A549 (cell line): ENCODE data around the gene MPRIP. TPM values are rescaled to one million over a fixed set of nuclear protein-coding genes. Genes with fewer than 3 reads are reported as not detected.

Experiments used
- ATAC-seq, 2 experiments: fragments of 200-7000 bp in 1 of 2; fragments of >200 bp in 1 of 2; cut with Nextera tagmentation in 1 of 2; cut with Tn5 transposase in 1 of 2; 3 replicates each; pipeline versions ENCODE4 v1.8.0 to v1.9.1; 2018 to 2020; ENCODE audit warnings: mild to moderate bottlenecking in 1 of 2, moderate library complexity in 1 of 2
- CTCF ChIA-PET: fragments of 300-600 bp; sonication (Branson Sonifier 250); formaldehyde crosslinking; extraction: SDS; loops from one replicate; lab custom pipeline; 2021; ENCODE audit warnings: antibody characterized with exemption, inconsistent platforms; lab: Yijun Ruan, JAX
- POLR2A ChIA-PET: fragments of 350-600 bp; formaldehyde crosslinking; extraction: SDS; loops from one replicate; lab custom pipeline; 2021; ENCODE audit warnings: antibody characterized with exemption, inconsistent platforms; lab: Yijun Ruan, JAX
- DNase-seq, 2 experiments: peaks; one replicate each; pipeline versions ENCODE4 v3.0.0 to v3.0.0-alpha.2; 2011 to 2016; ENCODE audit warnings: low read depth in 1 of 2, low spot score in 1 of 2
- FAIRE-seq: peaks from 2 replicates; lab custom pipeline; 2011; peaks lifted over from hg19 to GRCh38; lab: Jason Lieb, UNC
- H3K27ac ChIP-seq, 2 experiments: fragments of >200 bp; sonication (Bioruptor Twin); formaldehyde crosslinking; 3 replicates each; pipeline ENCODE4 v1.5.1; 2016 to 2017
- H3K4me1 ChIP-seq: fragments of >200 bp; sonication (Bioruptor Twin); formaldehyde crosslinking; 3 replicates; pipeline ENCODE4 v1.6.1; 2016
- H3K4me2 ChIP-seq: fragments of >200 bp; sonication (Bioruptor Twin); formaldehyde crosslinking; 3 replicates; pipeline ENCODE4 v1.6.1; 2016
- H3K4me3 ChIP-seq: fragments of >200 bp; sonication (Bioruptor Twin); formaldehyde crosslinking; 3 replicates; pipeline ENCODE4 v1.5.1; 2016
- H3K9me3 ChIP-seq: fragments of >200 bp; sonication (Bioruptor Twin); formaldehyde crosslinking; 3 replicates; pipeline ENCODE4 v1.6.1; 2016
- ATOH8 ChIP-seq: fragments of 250-450 bp; sonication (Bioruptor Pico); IDR thresholded peaks from 2 replicates; pipeline ENCODE4 v1.5.0; 2020; ENCODE audit warnings: low read depth, mild to moderate bottlenecking, moderate library complexity
- BCL3 ChIP-seq: fragments of >200 bp; sonication (Bioruptor Twin); formaldehyde crosslinking; IDR thresholded peaks from 3 replicates; pipeline ENCODE4 v1.6.1; 2016
- BHLHE40 ChIP-seq: IDR thresholded peaks from 2 replicates; pipeline ENCODE4 v1.6.1; 2012; ENCODE audit warnings: low read depth, low read length, inconsistent platforms
- CBX2 ChIP-seq: fragments of 200-600 bp; sonication (generic); IDR thresholded peaks from 2 replicates; pipeline ENCODE4 v1.6.1; 2016; ENCODE audit warnings: low read depth, mild to moderate bottlenecking, borderline replicate concordance
- CEBPB ChIP-seq, 2 experiments: fragments of >200 bp in 1 of 2; sonication (Bioruptor Twin) in 1 of 2; formaldehyde crosslinking in 1 of 2; IDR thresholded peaks; 2 replicates each; pipeline ENCODE4 v1.6.1; 2012 to 2016
- CHD4 ChIP-seq: fragments of 200-600 bp; sonication (generic); IDR thresholded peaks from 2 replicates; pipeline ENCODE4 v1.6.1; 2016; ENCODE audit warnings: antibody characterized with exemption, mild to moderate bottlenecking, borderline replicate concordance
- EHMT2 ChIP-seq: fragments of 200-600 bp; sonication (generic); IDR thresholded peaks from 2 replicates; pipeline ENCODE4 v1.6.1; 2016; ENCODE audit warnings: antibody characterized with exemption, low read depth, mild to moderate bottlenecking, moderate library complexity
- FOSL2 ChIP-seq, 2 experiments: fragments of 450-650 bp in 1 of 2; fragments of >200 bp in 1 of 2; sonication (Bioruptor Twin) in 1 of 2; formaldehyde crosslinking; IDR thresholded peaks; 2 replicates each; pipeline versions ENCODE4 v1.5.0 to v1.6.1; 2016 to 2020; ENCODE audit warnings: mild to moderate bottlenecking in 1 of 2, moderate library complexity in 1 of 2
- HDAC2 ChIP-seq: fragments of 200-600 bp; sonication (generic); IDR thresholded peaks from 2 replicates; pipeline ENCODE4 v1.6.1; 2016
- HOXA7 ChIP-seq: fragments of 250-450 bp; sonication (Bioruptor Pico); IDR thresholded peaks from 2 replicates; pipeline ENCODE4 v1.5.0; 2020; ENCODE audit warnings: mild to moderate bottlenecking, moderate library complexity
- JUNB ChIP-seq: fragments of >200 bp; sonication (Bioruptor Twin); formaldehyde crosslinking; IDR thresholded peaks from 2 replicates; pipeline ENCODE4 v1.6.1; 2016
- KDM5A ChIP-seq: fragments of 200-600 bp; sonication (generic); IDR thresholded peaks from 2 replicates; pipeline ENCODE4 v1.6.1; 2016; ENCODE audit warnings: antibody characterized with exemption, mild to moderate bottlenecking
- MYC ChIP-seq: IDR thresholded peaks from 2 replicates; pipeline ENCODE4 v1.6.1; 2012; ENCODE audit warnings: mild to moderate bottlenecking, inconsistent platforms, low read length, improper control_type of control experiment, borderline replicate concordance
- NR3C1 ChIP-seq: fragments of >200 bp; sonication (Bioruptor Twin); formaldehyde crosslinking; IDR thresholded peaks from 3 replicates; pipeline ENCODE4 v1.6.1; 2017
- PHF8 ChIP-seq: fragments of 200-600 bp; sonication (generic); IDR thresholded peaks from 2 replicates; pipeline ENCODE4 v1.6.1; 2016; ENCODE audit warnings: low read depth, mild to moderate bottlenecking, antibody characterized with exemption, moderate library complexity, borderline replicate concordance
- POLR2A ChIP-seq: IDR thresholded peaks from 2 replicates; pipeline ENCODE4 v1.6.1; 2012; ENCODE audit warnings: mild to moderate bottlenecking, low read length
- SREBF2 ChIP-seq: fragments of 450-650 bp; IDR thresholded peaks from 2 replicates; pipeline ENCODE4 v1.6.1; 2014; ENCODE audit warnings: mild to moderate bottlenecking, moderate library complexity
- USF2 ChIP-seq: fragments of 450-650 bp; IDR thresholded peaks from 2 replicates; pipeline ENCODE4 v1.6.1; 2014; ENCODE audit warnings: antibody characterized with exemption
- ZNF302 ChIP-seq: fragments of 250-450 bp; sonication (Bioruptor Pico); IDR thresholded peaks from 2 replicates; pipeline ENCODE4 v1.9.0; 2021; ENCODE audit warnings: inconsistent platforms, mild to moderate bottlenecking, moderate library complexity
- WGBS: methylation state at CpG from one replicate; pipeline ENCODE4 v1.1.6; 2017; ENCODE audit errors: missing lambda C conversion rate; 5-methylcytosine and 5-hydroxymethylcytosine counted together
- polyA plus RNA-seq, 4 experiments: library from polyadenylated mRNA; depleted of rRNA in 3 of 4; stranded (reverse); fragments of >200 nt; fragmentation: RNase III in 1 of 4; extraction: RNeasy Plus Mini Kit Qiagen cat#74134 plus additional on column Dnase treatment in 1 of 4; gene quantifications; 2 replicates in 3 of 4; 3 replicates in 1 of 4; pipeline ENCODE4 v1.2.3, GENCODE V29; 2011 to 2017

The MPRIP gene
- polyA plus RNA-seq, 2 of the 4 experiments (the other 2 are of a cell fraction), result 147 to 228 TPM

GRCh38 chr17:17214646-17215436 lies 172.6 kb downstream of the MPRIP start:
- ATAC-seq (no peak), DNase-seq (no peak), FAIRE-seq (no peak)
- Histone ChIP-seq H3K4me3 (no peak overlapping the region), H3K4me2 (no peak overlapping the region), H3K27ac (no peak overlapping the region), H3K4me1 (no peaks in the 10 kb centered on the region), H3K9me3 (no peaks in the 10 kb centered on the region)
- 89% methylated on average over 27 of the region's 27 CpGs for WGBS
- CTCF ChIA-PET, result interaction anchor here (1.0 to 2.5 kb wide), 5 partner anchors 8 to 213 kb away, joined by 3 to 10 read pairs (median 3); no protein-coding TSS in a partner anchor
- POLR2A ChIA-PET, result no interaction called here
- no peak for TF ChIP-seq HOXA7 (CRISPR knock-in tag)

GRCh38 chr17:17215575-17215974 lies 173.3 kb downstream of the MPRIP start:
- POLR2A ChIA-PET, result no interaction called here
- no peaks in the 10 kb centered on the region for H3K4me1 ChIP-seq
- H3K4me3 ChIP-seq, result no peak overlapping the region
- ATAC-seq (peak in 1 of 2 experiments; percentile 7; a peak in 1 of 6 replicates), FAIRE-seq (no peak), DNase-seq (no peak)
- H3K9me3 ChIP-seq, result no peaks in the 10 kb centered on the region
- no peak overlapping the region for H3K27ac ChIP-seq
- 92% methylated on average over 8 of the region's 8 CpGs for WGBS
- no peak for TF ChIP-seq PHF8
- no peak for TF ChIP-seq NR3C1
- no peak for TF ChIP-seq SREBF2
- no peak for TF ChIP-seq CEBPB (IDR thresholded peaks at IDR 0.05)
- TF ChIP-seq POLR2A, result no peak
- TF ChIP-seq HOXA7 (CRISPR knock-in tag), result no peak
- H3K4me2 ChIP-seq, result no peak overlapping the region
- CTCF ChIA-PET, result interaction anchor here (1.0 kb wide), 1 partner anchor 14 kb away, joined by 3 read pairs; no protein-coding TSS in a partner anchor

- DNase-seq (no peak), FAIRE-seq (no peak), ATAC-seq (peak; percentile 9 to 21; a peak in 3 of 6 replicates)
- H3K4me3 ChIP-seq, result no peak overlapping the region
- TF ChIP-seq FOSL2 (IDR thresholded peaks at IDR 0.05), result no peak
- no peak for TF ChIP-seq FOSL2 (CRISPR knock-in tag; IDR thresholded peaks at IDR 0.05)
- TF ChIP-seq KDM5A, result no peak
- TF ChIP-seq USF2, result no peak
- TF ChIP-seq BHLHE40, result no peak
- TF ChIP-seq CBX2, result no peak
- TF ChIP-seq ZNF302 (CRISPR knock-in tag), result no peak
- no peak for TF ChIP-seq POLR2A
- TF ChIP-seq EHMT2, result no peak
- TF ChIP-seq CHD4, result no peak
- TF ChIP-seq BCL3, result no peak
- no peak for TF ChIP-seq JUNB
- no peak for TF ChIP-seq ATOH8 (CRISPR knock-in tag)
- TF ChIP-seq NR3C1, result no peak
- TF ChIP-seq HDAC2, result no peak
- TF ChIP-seq MYC, result no peak
- ChIA-PET POLR2A (no interaction called here), CTCF (interaction anchor here (1.5 to 2.0 kb wide), 3 partner anchors 10 to 99 kb away, joined by 3 to 5 read pairs (median 4); no protein-coding TSS in a partner anchor)
- no peak overlapping the region for H3K4me2 ChIP-seq
- no peaks in the 10 kb centered on the region for H3K4me1 ChIP-seq
- no peak overlapping the region for H3K27ac ChIP-seq
- 93% methylated on average over 15 of the region's 17 CpGs for WGBS
- H3K9me3 ChIP-seq, result no peaks in the 10 kb centered on the region
These were observed 174.0 kb downstream of the MPRIP start for GRCh38 chr17:17216236-17216635.
